GM19463 (cell line): ENCODE measurements around the gene MAP2.

Experiments used
- ATAC-seq: cut with Tn5 transposase; IDR thresholded peaks from one replicate; pipeline ENCODE4 v1.9.1; 2021; ENCODE audit warnings: mild to moderate bottlenecking, moderate library complexity; ENCODE audit not compliant: unreplicated experiment

Gene MAP2

GRCh38 chr2:209640358-209640757 is 216.5 kb downstream of the MAP2 start:
- ATAC-seq = no peak

GRCh38 chr2:209642146-209642820 is 218.4 kb downstream of the MAP2 start:
- ATAC-seq = no peak

- no peak for ATAC-seq
These were observed 221.0 kb downstream of the MAP2 start for GRCh38 chr2:209644842-209645241.

- no peak for ATAC-seq
These were observed 224.9 kb downstream of the MAP2 start for GRCh38 chr2:209648714-209649113.

- no peak for ATAC-seq
These were observed 229.3 kb downstream of the MAP2 start for GRCh38 chr2:209653134-209653533.

- no peak for ATAC-seq
These were observed 237.5 kb downstream of the MAP2 start for GRCh38 chr2:209661286-209661894.

- no peak for ATAC-seq
These were observed 238.2 kb downstream of the MAP2 start for GRCh38 chr2:209662021-209662420.

- no peak for ATAC-seq
These were observed 239.3 kb downstream of the MAP2 start for GRCh38 chr2:209663139-209663538.

- no peak for ATAC-seq
These were observed 239.8 kb downstream of the MAP2 start for GRCh38 chr2:209663656-209664055.

- ATAC-seq = no peak
These were observed 242.4 kb downstream of the MAP2 start for GRCh38 chr2:209666296-209666695.

- ATAC-seq = no peak
These were observed 247.3 kb downstream of the MAP2 start for GRCh38 chr2:209671020-209671680.

GRCh38 chr2:209673811-209674210 is 250.0 kb downstream of the MAP2 start:
- no peak for ATAC-seq

GRCh38 chr2:209680596-209680995 is 256.7 kb downstream of the MAP2 start:
- no peak for ATAC-seq

- ATAC-seq = no peak
These were observed 257.4 kb downstream of the MAP2 start for GRCh38 chr2:209681201-209681735.

- no peak for ATAC-seq
These were observed 258.8 kb downstream of the MAP2 start for GRCh38 chr2:209682646-209683045.

GRCh38 chr2:209685340-209685739 is 261.5 kb downstream of the MAP2 start:
- no peak for ATAC-seq

- no peak for ATAC-seq
These were observed 262.1 kb downstream of the MAP2 start for GRCh38 chr2:209685963-209686362.

- no peak for ATAC-seq
These were observed 262.6 kb downstream of the MAP2 start for GRCh38 chr2:209686448-209686847.

- no peak for ATAC-seq
These were observed 263.6 kb downstream of the MAP2 start for GRCh38 chr2:209687323-209687969.

GRCh38 chr2:209688385-209688784 is 264.5 kb downstream of the MAP2 start:
- ATAC-seq = no peak

GRCh38 chr2:209690029-209690754 is 266.3 kb downstream of the MAP2 start:
- no peak for ATAC-seq
